Activated T-helper 9 cell treated with anti-CD3 and anti-CD28 coated beads, Interleukin-2, amount 50 U/mL, for 16 hours (primary cell): ENCODE data around the gene NPHP4.

Source experiments
- DNase-seq: peaks from one replicate; pipeline ENCODE4 v3.0.0-alpha.2; 2020; ENCODE audit warnings: low read depth

The NPHP4 gene

DNA sequence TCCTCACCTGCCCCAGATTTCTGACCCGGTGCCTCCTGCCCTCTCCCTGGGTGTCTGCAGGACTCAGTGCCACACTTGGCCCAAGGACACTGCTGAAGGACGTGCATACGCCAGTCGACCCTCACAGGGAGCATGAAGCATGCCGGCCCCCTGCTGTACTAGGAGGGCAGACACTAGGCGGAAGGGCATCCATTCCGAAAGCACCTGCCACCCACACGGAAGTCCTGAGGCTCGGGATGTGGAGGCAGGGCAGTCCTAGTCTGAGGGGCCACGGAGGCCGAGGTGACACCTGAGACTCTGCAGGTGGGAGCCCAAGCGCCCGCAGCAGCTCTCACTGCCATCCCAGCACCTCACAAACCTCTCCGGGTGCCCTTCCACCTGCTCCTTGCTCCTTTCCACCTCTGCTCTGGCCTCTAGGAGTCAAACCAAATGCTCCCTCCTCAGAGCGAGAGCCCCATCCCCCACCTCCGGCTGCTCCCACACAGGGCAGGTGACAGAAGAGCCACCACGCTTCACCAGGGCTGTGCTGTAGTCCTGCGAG lies 2.4 kb downstream of the NPHP4 start:
- DNase-seq, result no peak

DNA sequence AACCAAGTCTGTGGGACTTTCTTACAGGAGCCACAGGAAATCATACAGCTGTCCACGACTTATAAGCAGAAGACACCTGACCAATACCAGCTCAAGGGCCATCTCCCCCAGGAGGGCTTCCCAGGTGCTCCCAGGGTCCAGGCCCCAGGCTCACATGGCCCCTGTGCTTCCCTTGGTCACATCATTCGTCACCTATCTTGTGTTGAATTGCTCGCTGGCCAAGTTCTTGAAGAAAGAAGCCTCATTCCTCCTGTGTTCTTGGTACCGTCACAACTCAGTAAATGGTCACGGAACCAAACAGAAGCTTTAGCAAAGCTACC lies 3.0 kb downstream of the NPHP4 start:
- no peak for DNase-seq

- no peak for DNase-seq
Measured at GRCh38 chr1:5988596-5989285, 3.5 kb downstream of the NPHP4 start.

GRCh38 chr1:5986018-5986417 lies 6.2 kb downstream of the NPHP4 start:
- DNase-seq, result no peak

DNA sequence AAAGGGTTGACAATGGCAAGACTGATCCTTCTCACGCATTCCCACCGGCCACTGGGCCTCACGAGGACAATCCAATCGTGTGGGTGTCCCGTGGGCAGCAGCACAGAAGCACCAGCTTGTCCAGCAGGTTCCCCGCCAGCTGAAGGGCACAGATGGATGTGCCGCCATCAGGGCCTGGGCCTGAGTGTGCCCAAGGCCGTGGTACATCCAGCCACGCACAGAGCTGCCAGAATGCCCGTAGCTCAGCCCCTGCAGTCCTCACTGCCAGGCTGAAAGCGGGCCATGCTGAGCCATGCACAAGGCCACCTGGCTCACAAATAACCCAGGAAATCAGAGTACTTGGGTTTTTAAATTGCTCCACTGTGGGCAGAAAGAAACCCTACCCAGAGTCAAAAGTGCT lies 7.0 kb downstream of the NPHP4 start:
- no peak for DNase-seq

GRCh38 chr1:5983361-5984103 lies 8.7 kb downstream of the NPHP4 start:
- no peak for DNase-seq

GRCh38 chr1:5982868-5983267 lies 9.4 kb downstream of the NPHP4 start:
- no peak for DNase-seq

- DNase-seq, result no peak
Measured at GRCh38 chr1:5982276-5982675, 9.9 kb downstream of the NPHP4 start.

- no peak for DNase-seq
Measured at GRCh38 chr1:5981009-5981380, 11.2 kb downstream of the NPHP4 start.

DNA sequence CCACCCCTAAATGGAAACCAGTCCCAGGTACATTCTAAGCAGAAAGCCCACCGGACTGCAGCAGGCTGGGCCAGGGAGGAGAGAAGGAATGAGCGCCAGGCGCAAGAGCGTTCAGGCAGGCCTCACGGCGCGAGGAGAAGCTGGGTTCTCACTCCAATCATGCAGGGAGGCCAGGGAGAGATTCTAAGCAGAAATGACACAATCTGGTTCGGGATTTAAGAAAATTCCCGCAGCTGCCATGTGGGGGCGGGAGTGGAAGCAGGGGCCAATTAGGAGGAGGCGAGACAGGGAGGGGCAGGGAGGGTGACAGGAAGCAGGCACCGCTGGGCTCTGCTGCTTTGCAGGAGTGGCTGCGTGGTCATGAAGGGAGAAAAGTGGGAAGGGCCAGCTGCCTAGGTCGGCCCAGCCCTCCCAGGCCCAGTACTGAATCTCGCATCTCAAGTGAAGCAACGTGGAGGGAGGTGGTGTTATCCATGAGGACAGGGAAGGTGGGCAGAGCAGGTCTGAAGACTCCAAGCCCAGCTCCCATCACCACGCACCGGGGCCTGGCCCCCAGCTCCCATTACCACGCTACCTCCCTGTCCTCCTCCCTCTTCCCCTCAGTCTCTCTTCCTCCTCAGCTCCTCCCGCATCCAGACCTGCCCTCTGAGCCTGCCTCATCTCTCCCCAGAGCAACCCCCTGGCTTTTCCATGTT lies 11.8 kb downstream of the NPHP4 start:
- DNase-seq, result no peak

- DNase-seq, result no peak
Measured at GRCh38 chr1:5979536-5980313, 12.5 kb downstream of the NPHP4 start.

DNA sequence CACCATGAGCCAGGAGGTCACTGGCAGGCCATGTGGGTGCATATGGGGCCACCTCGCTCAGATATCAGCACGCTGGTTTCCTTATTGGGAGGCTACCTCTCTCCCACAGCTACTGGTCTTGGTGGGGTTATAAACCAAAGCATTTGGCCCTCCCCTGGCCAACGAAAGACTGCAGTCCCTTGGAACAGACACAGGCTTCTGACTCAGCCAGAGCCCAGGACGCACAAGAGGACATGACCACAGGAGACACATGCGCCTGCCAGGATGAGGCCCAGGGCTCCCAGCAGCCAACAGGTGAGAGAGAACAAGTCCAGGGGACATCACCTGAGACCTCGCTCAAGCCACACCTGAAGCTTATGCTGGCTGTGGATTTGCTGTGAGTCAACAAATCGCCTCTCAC lies 13.8 kb downstream of the NPHP4 start:
- DNase-seq, result no peak

DNA sequence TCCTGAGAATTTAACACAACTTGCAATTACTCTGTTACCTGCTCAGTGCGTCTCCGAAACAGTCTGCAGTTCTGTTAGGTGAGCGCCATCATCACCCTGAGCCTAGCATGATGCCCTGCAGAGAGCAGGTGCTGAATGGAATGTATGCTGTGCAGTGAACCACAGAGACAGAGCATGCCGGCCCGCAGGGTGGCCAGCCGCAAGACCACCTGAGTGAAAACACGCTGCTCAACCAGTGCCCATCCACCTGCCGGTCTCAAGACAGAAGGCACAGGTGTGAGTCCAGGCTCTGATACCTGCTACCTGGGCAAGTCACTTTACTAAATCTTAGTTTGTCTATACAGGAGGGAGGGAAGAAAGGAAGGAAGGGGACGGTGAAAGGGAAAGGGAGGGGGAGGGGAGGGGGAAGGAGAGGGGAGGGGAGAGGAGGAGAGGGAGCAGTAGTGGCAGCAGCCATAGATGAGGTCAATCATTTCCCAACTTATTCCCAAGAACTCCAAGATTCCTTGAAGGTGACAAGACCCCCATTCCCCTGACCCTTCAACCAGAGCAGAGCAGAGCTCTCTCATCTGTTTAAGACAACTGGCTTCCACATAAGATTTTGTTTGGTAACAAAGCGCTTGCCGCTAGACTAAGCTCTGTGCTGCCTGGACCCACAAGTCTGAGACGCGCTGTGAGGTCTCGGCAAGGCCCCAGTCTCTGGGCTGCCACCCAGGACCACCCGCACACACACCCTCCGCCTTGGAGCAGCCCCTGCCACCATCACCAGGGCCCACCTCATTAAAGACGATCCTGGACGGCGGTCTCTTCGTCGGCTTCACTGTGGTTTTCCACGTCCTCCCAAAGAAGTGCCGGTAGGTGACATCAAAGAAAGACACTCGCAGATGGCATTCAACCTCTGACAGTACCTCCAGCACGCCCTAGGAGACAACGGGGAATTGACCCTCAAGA lies 14.5 kb downstream of the NPHP4 start:
- no peak for DNase-seq

- DNase-seq, result no peak
Measured at GRCh38 chr1:5976726-5977493, 15.3 kb downstream of the NPHP4 start.

DNA sequence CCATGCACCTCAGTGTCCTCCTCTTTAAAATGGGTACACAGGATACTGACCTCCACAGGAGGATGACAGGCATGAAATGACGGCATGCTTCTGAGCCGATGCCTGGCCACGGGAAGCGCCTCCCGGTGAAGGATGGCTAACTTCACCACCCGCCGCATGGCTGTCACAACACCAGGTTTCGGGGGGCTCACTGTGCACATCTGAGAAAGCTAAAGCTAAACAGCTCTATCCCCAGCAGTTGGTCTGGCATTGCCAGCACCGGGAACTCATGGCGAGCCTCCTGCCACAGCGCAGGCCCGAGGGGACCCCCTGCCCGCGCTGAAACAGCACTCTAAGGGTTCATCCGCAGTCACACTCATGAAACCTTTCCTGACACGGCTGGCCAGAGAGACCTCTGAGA lies 16.0 kb downstream of the NPHP4 start:
- no peak for DNase-seq

- DNase-seq, result no peak
Measured at GRCh38 chr1:5975133-5975880, 16.9 kb downstream of the NPHP4 start.

DNA sequence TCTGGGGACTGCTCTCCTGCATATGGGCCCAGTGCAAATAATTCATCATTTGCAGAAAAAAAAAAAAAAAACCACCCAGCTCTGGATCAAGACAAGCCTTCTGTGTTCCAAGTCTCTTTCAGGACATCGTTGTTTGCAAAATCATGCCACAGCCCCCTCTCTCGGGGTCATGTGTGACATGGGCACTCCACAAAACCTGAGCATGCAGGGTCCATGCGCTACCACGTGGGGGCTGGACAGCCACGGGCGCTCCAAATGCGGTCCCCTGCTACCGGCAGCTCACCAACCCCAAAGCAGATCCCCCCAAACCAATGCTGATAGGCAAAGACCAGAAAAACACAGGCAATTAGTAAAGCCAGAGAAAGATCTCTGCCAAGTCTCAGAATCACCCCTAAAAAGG lies 17.6 kb downstream of the NPHP4 start:
- no peak for DNase-seq

DNA sequence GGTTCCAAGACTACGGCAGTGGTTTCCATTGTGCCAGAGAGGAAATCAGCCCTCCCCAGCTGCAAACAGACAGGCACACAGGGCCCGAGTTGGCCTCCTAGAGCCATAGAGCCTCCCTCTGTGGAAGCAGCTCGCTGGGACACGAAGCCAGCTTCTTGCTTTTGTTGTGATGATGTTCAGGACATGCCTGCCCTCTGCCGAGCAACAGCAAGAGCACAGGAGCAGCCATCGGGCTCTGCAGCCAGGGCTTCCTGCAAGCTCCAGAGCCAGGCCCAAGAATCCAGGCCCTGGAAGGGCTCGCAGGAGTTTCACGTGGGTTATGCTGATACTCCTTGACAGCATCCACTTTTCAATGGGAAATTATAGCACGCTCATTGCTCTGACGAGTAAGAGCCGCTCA lies 18.5 kb downstream of the NPHP4 start:
- DNase-seq, result no peak

DNA sequence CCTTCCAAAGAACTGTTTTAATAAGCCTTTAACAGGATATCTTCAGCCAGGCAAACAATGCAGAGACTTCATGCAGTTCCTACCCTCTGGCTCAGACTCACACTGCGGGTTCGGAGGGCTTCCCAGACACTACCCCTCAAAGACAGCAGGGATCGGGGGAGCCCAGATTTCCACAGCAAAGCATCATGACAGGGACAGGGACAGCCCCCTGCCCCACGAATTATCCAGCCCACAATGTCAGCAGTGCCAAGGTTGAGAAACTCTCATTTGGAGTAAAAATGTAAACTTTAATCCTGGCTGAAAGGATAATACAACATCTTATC lies 20.1 kb downstream of the NPHP4 start:
- DNase-seq, result no peak
